Karpas-422 (cell line): ENCODE measurements around the gene CD200R1. TPM values are rescaled to one million over a fixed set of nuclear protein-coding genes. Genes with fewer than 3 reads are reported as not detected.
"Not testable (repeated sequence)": the region's sequence is repeated elsewhere in the genome, so short reads cannot be mapped to it uniquely, and the experiment has no call there.

Source experiments
- DNase-seq: peaks from one replicate; pipeline ENCODE4 v3.0.0-alpha.2; 2015
- H2AFZ ChIP-seq: fragments of 200-600 bp; sonication (generic); 2 replicates; pipeline ENCODE4 v1.6.1; 2014; ENCODE audit warnings: antibody characterized with exemption, low read length, mixed read lengths
- H3K27ac ChIP-seq: fragments of 200-600 bp; sonication (generic); 2 replicates; pipeline ENCODE4 v1.5.1; 2014; ENCODE audit warnings: mild to moderate bottlenecking, low read length, moderate library complexity
- H3K27me3 ChIP-seq: fragments of 200-600 bp; sonication (generic); 2 replicates; pipeline ENCODE4 v1.6.1; 2014; ENCODE audit warnings: low read length, mixed read lengths
- H3K36me3 ChIP-seq: fragments of 200-600 bp; sonication (generic); 2 replicates; pipeline ENCODE4 v1.6.1; 2014; ENCODE audit warnings: low read length, mixed read lengths; ENCODE audit not compliant: insufficient read depth
- H3K4me1 ChIP-seq: fragments of 200-600 bp; sonication (generic); 2 replicates; pipeline ENCODE4 v1.6.1; 2014; ENCODE audit warnings: mild to moderate bottlenecking, low read length, mixed read lengths
- H3K4me2 ChIP-seq: fragments of 200-600 bp; sonication (generic); 2 replicates; pipeline ENCODE4 v1.6.1; 2014; ENCODE audit warnings: low read length, low read depth, mild to moderate bottlenecking; ENCODE audit not compliant: poor library complexity, severe bottlenecking
- H3K4me3 ChIP-seq: fragments of 200-600 bp; sonication (generic); 2 replicates; pipeline ENCODE4 v1.5.1; 2014; ENCODE audit warnings: mild to moderate bottlenecking, antibody characterized with exemption, low read length, mixed read lengths
- H3K79me2 ChIP-seq: fragments of 200-600 bp; sonication (generic); 2 replicates; pipeline ENCODE4 v1.6.1; 2014; ENCODE audit warnings: mild to moderate bottlenecking, low read length, mixed read lengths
- H3K9ac ChIP-seq: fragments of 200-600 bp; sonication (generic); 2 replicates; pipeline ENCODE4 v1.6.0; 2014; ENCODE audit warnings: low read length
- H3K9me2 ChIP-seq: fragments of 200-600 bp; sonication (generic), shearing (Covaris generic); replicated peaks from 2 replicates; pipeline ENCODE4 v1.6.0; 2014; ENCODE audit warnings: mild to moderate bottlenecking, low read length, moderate library complexity; ENCODE audit not compliant: insufficient read depth
- H3K9me3 ChIP-seq: fragments of 300-700, 200-600 bp; sonication (generic); 2 replicates; pipeline ENCODE4 v1.6.1; 2014; ENCODE audit warnings: low read length, mixed read lengths
- H4K20me1 ChIP-seq: fragments of 200-600 bp; sonication (generic); 2 replicates; pipeline ENCODE4 v1.6.1; 2014; ENCODE audit warnings: mild to moderate bottlenecking, antibody characterized with exemption, low read length, low read depth; ENCODE audit not compliant: insufficient read depth
- total RNA-seq: library from RNA; depleted of rRNA; stranded (reverse); fragments of >200 nt; shearing (Covaris generic); gene quantifications from 2 replicates; pipeline ENCODE4 v1.2.3, GENCODE V29; 2014; ENCODE audit warnings: low replicate concordance

The CD200R1 gene
- total RNA-seq, 1 experiment from 2014 or later, result not detected

DNA sequence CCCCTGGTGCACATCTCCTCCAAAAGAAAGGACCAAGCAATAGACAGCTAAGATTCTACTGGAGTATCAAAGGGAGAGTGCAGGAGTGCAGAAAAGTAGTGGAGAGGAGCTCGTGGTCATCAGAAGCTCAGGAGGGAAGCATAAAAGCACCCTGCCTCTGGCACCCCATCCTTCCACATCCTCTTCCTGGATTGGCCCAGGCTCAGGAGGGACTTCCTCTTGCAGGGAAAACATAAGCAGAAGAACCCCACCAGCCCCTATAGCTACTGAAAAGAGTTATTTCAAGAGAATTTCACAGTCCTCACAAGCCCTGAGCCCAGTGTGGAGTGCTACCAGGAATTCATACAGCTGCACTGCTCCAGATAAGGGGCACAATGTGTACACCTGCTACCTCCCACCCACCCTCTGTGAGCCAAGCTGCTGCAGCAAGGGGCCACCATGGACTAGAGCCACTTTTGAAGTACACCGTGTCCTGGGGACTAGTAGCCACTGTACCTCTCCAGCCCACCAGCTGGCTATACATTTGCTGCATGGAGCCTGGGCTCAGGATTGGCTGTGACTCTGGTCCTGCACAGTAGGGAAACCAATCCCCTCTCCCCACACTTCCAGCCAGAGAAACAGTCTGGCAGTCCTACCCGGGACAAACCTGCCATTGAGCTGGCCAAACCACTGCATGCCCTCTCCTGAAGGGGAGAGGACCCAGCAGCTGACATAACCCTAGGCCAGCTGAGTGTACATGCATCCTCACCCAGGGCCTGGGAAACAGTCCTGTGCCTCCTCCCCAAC lies 43.0 kb downstream of the CD200R1 start:
- H3K9me2 ChIP-seq, result no peaks in the 10 kb centered on the region
- H2AFZ ChIP-seq, result no peak overlapping the region
- H3K4me3 ChIP-seq, result no peak overlapping the region
- H3K4me2 ChIP-seq, result no peak overlapping the region
- no peaks in the 10 kb centered on the region for H3K79me2 ChIP-seq
- H3K9me3 ChIP-seq, result no peaks in the 10 kb centered on the region
- no peaks in the 10 kb centered on the region for H3K4me1 ChIP-seq
- no peaks in the 10 kb centered on the region for H3K36me3 ChIP-seq
- no peak overlapping the region for H3K27ac ChIP-seq
- no peaks in the 10 kb centered on the region for H4K20me1 ChIP-seq
- no peak overlapping the region for H3K9ac ChIP-seq
- no peaks in the 10 kb centered on the region for H3K27me3 ChIP-seq
- no peak for DNase-seq

DNA sequence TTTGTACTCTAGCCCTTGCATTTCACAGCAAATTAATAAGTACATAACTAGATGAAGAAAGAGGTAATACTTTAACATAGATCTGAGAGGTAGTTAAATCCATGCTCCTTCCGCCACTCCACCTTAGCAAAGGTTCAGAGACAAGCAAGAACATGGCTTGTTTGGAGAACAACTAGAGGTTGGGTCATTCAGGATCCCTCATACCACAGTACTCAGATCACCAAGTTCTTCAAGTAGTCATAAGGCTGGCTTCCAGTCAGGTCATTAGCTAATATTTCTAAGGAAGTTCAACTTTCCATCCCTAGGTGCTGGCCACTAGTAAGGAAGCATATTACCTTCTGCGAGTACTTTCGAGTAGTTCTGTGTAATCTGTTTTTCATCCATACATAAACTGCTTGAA lies 44.1 kb downstream of the CD200R1 start:
- Histone ChIP-seq H3K27ac (no peak overlapping the region), H2AFZ (no peak overlapping the region), H3K9me2 (no peaks in the 10 kb centered on the region), H3K79me2 (no peaks in the 10 kb centered on the region), H3K4me1 (no peaks in the 10 kb centered on the region), H3K27me3 (no peaks in the 10 kb centered on the region), H3K4me3 (no peak overlapping the region), H3K9me3 (no peaks in the 10 kb centered on the region), H3K4me2 (no peak overlapping the region), H4K20me1 (no peaks in the 10 kb centered on the region), H3K9ac (no peak overlapping the region), H3K36me3 (no peaks in the 10 kb centered on the region)
- no peak for DNase-seq

DNA sequence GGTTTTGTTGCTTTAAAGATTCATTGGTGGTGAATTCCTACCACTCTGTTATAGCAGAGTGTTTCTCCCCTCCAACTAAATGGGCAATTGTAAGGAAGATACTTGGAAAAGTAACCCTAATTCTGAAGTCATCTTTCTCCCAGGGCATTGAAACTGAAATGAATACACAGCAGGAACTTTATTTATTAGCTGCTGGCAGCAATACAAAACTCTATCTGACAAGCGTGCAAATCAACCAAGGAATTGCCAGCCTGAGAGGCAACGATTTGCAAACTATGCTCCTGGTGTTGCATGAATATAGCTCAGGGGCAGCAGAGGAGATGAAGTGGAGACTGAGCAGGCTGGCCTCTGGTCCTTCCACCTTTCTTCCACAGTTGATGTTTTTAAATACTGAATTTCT lies 48.9 kb downstream of the CD200R1 start:
- Histone ChIP-seq H3K9ac (no peak overlapping the region), H3K4me2 (no peak overlapping the region)
- DNase-seq, result no peak

DNA sequence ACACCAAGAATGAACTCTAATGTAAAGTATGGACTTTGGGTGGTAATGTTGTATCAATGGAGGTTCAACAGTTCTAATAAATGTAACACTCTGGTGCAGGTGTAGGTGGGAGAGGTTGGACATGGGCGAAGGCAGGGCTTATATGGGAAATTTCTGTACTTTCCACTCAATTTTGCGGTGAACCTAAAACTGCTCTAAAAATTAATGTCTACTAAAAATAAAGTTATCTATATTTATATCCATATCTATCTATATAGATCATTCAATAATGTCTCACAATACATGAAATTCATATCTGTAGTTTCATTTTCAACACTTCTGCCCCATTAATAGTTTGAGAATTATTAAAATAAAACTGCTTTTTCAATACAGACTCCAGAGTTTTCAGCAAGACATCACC lies 49.3 kb downstream of the CD200R1 start:
- no peak overlapping the region for H3K27ac ChIP-seq
- no peaks in the 10 kb centered on the region for H3K9me2 ChIP-seq
- H3K9me3 ChIP-seq, result no peaks in the 10 kb centered on the region
- no peaks in the 10 kb centered on the region for H3K27me3 ChIP-seq
- H3K4me3 ChIP-seq, result no peak overlapping the region
- H3K36me3 ChIP-seq, result no peaks in the 10 kb centered on the region
- no peak for DNase-seq
- no peaks in the 10 kb centered on the region for H3K79me2 ChIP-seq
- H4K20me1 ChIP-seq, result no peaks in the 10 kb centered on the region
- no peak overlapping the region for H2AFZ ChIP-seq
- no peak overlapping the region for H3K9ac ChIP-seq
- no peak overlapping the region for H3K4me2 ChIP-seq
- H3K4me1 ChIP-seq, result no peaks in the 10 kb centered on the region

More for the DNA sequence above, 48.9 kb downstream of the CD200R1 start:
- Histone ChIP-seq H4K20me1 (no peaks in the 10 kb centered on the region), H3K4me3 (no peak overlapping the region), H3K79me2 (no peaks in the 10 kb centered on the region), H3K4me1 (no peaks in the 10 kb centered on the region), H3K27ac (no peak overlapping the region), H3K9me3 (no peaks in the 10 kb centered on the region), H3K36me3 (no peaks in the 10 kb centered on the region), H3K9me2 (no peaks in the 10 kb centered on the region), H3K27me3 (no peaks in the 10 kb centered on the region), H2AFZ (no peak overlapping the region)

DNA sequence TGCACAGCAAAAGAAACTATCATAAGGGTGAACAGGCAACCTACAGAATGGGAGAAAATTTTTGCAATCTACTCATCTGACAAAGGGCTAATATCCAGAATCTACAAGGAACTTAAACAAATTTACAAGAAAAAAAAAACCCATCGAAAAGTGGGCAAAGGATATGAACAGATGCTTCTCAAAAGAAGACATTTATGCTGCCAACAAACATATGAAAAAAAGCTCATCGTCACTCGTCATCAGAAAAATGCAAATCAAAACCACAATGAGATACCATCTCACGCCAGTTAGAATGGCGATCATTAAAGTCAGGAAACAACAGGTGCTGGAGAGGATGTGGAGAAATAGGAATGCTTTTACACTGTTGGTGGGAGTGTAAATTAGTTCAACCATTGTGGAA lies 55.4 kb downstream of the CD200R1 start:
- H3K27me3 ChIP-seq, H3K4me1 ChIP-seq, H3K9me3 ChIP-seq, H3K27ac ChIP-seq, H4K20me1 ChIP-seq, H3K4me2 ChIP-seq, DNase-seq, H3K79me2 ChIP-seq, H3K9me2 ChIP-seq, H2AFZ ChIP-seq, H3K36me3 ChIP-seq, H3K9ac ChIP-seq, H3K4me3 ChIP-seq: not testable (repeated sequence)

DNA sequence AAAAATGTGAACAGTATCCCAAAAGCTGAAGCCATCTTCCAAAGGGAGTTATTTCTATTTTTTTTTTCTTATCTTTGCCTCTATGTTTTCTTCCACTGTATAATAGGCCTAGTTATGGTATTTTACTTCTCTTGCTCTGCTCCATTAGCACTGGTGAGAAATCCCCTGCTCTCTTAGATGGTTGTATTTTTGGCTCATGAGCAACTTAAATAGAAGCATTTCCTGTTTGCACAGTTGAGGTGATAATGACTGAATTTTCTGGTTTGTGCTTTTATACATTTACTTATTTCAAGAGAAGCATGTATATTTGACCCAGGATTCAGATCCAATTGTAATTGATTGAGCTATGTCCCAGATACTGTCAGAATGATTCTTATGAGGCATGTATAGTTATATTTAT lies 66.7 kb downstream of the CD200R1 start:
- Histone ChIP-seq H3K36me3 (no peaks in the 10 kb centered on the region), H3K4me1 (peaks cover 4% of the 10 kb centered on the region; the same call in 1 of the 2 replicates), H3K4me2 (no peak overlapping the region), H3K27me3 (no peaks in the 10 kb centered on the region), H3K9me3 (no peaks in the 10 kb centered on the region), H4K20me1 (no peaks in the 10 kb centered on the region), H2AFZ (no peak overlapping the region), H3K79me2 (no peaks in the 10 kb centered on the region), H3K9me2 (no peaks in the 10 kb centered on the region), H3K9ac (no peak overlapping the region), H3K4me3 (no peak overlapping the region), H3K27ac (no peak overlapping the region)
- no peak for DNase-seq

DNA sequence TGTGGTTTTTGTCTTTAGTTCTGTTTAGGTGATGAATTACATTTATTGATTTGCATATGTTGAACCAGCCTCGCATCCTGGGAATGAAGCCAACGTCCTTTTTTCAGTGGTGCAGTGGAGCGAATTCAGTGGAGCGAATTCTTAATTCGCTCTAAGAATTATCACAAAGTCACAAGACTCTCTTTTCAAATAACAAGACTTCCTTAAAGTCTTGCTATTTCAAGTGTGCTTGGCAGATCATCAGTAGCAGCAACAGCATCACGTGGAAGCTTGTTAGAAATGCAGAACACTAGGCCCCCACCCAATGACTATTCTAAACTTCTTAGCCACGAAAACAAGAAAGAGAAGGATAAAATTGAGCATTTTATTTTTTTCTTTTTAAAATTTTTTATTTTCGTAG lies 70.1 kb downstream of the CD200R1 start:
- H3K4me2 ChIP-seq, result no peak overlapping the region
- no peaks in the 10 kb centered on the region for H3K9me3 ChIP-seq
- no peaks in the 10 kb centered on the region for H3K79me2 ChIP-seq
- H3K4me3 ChIP-seq, result no peak overlapping the region
- H3K36me3 ChIP-seq, result no peaks in the 10 kb centered on the region
- H3K27ac ChIP-seq, result no peak overlapping the region
- H4K20me1 ChIP-seq, result no peaks in the 10 kb centered on the region
- H3K4me1 ChIP-seq, result peaks cover 4% of the 10 kb centered on the region; the same call in 1 of the 2 replicates
- H3K9me2 ChIP-seq, result no peaks in the 10 kb centered on the region
- no peak overlapping the region for H2AFZ ChIP-seq
- no peak overlapping the region for H3K9ac ChIP-seq
- H3K27me3 ChIP-seq, result no peaks in the 10 kb centered on the region
- no peak for DNase-seq

DNA sequence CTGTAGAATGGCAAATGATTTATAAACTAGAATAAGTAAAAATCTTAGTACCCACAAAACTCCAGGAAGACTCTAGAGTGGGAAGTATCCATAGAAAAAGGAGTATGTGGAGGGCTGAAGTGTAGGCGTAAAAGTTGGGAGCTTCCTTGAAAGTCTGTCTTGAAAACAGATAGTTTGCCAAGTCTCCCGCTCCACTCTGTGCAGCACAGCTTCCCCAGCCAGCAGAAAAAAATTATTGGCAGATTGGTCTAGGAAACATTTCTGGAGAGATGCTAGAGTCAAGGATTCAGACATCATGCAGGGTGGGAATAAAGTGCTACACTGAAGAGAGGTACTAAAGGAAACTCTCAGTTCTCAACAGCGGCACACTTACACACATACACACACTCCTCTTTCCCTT lies 74.8 kb downstream of the CD200R1 start:
- DNase-seq, result no peak
- H3K36me3 ChIP-seq, result no peaks in the 10 kb centered on the region
- H3K9ac ChIP-seq, result no peak overlapping the region
- no peak overlapping the region for H3K4me2 ChIP-seq
- H3K4me1 ChIP-seq, result no peaks in the 10 kb centered on the region
- H3K9me2 ChIP-seq, result no peaks in the 10 kb centered on the region
- no peaks in the 10 kb centered on the region for H3K79me2 ChIP-seq
- H3K27me3 ChIP-seq, result no peaks in the 10 kb centered on the region
- no peak overlapping the region for H3K27ac ChIP-seq
- no peak overlapping the region for H3K4me3 ChIP-seq
- no peaks in the 10 kb centered on the region for H3K9me3 ChIP-seq
- H4K20me1 ChIP-seq, result no peaks in the 10 kb centered on the region
- H2AFZ ChIP-seq, result no peak overlapping the region
